Measurements from ENCODE around the gene PCLAF. TPM values are rescaled to one million over a fixed set of nuclear protein-coding genes. Genes with fewer than 3 reads are reported as not detected.

PCLAF gene
- total RNA-seq, 4 donors from 2014 or later = 1.6 TPM; not detected in 3

DNA sequence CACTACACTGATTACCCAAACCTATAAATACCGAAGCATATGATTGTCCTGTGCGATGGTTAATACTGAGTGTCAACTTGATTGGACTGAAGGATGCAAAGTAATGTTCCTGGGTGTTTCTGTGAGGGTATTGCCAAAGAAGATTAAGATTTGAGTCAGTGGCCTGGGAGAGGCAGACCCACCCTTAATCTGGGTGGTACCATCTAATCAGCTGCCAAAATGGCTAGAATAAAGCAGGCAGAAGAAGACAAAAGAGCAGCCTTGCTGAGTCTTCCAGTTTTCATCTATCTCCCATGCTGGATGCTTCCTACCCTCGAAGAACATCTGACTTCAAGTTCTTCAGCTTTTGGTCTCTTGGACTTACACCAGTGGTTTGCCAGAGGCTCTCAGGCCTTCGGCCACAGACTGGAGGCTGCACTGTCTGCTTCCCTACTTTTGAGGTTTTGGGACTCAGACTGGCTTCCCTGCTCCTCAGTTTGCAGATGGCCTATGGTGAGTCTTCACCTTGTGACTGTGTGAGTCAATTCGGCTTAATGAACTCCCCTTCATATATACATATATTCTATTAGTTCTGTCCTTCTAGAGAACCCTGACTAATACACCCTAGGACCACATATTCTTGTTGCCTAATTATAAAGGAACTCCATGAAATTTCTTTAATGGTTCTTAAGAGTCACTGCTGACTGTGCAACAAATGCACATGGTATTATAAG is 56.9 kb downstream of the PCLAF start:
- Histone ChIP-seq H3K4me3 (no peak overlapping the region), H3K27ac (no peak overlapping the region)

GRCh38 chr15:64315216-64315615 is 66.0 kb downstream of the PCLAF start:
- no peak overlapping the region for H3K4me3 ChIP-seq
- H3K36me3 ChIP-seq = no peaks in the 10 kb centered on the region
- WGBS, 2 donors = 42 to 45% methylated on average over 4 of the region's 4 CpGs
- H3K27me3 ChIP-seq = no peaks in the 10 kb centered on the region
- no peak for DNase-seq (ENCODE audit: low spot score in 2 of 2)
- no peak overlapping the region for H3K27ac ChIP-seq
- H3K4me1 ChIP-seq = peaks cover 0 to 9% (median 0%) of the 10 kb centered on the region in 4 donors
- TF ChIP-seq EP300 (IDR thresholded peaks at IDR 0.05) (no peak), POLR2A (IDR thresholded peaks at IDR 0.05) (no peak)
- TF ChIP-seq, protein P1, sequence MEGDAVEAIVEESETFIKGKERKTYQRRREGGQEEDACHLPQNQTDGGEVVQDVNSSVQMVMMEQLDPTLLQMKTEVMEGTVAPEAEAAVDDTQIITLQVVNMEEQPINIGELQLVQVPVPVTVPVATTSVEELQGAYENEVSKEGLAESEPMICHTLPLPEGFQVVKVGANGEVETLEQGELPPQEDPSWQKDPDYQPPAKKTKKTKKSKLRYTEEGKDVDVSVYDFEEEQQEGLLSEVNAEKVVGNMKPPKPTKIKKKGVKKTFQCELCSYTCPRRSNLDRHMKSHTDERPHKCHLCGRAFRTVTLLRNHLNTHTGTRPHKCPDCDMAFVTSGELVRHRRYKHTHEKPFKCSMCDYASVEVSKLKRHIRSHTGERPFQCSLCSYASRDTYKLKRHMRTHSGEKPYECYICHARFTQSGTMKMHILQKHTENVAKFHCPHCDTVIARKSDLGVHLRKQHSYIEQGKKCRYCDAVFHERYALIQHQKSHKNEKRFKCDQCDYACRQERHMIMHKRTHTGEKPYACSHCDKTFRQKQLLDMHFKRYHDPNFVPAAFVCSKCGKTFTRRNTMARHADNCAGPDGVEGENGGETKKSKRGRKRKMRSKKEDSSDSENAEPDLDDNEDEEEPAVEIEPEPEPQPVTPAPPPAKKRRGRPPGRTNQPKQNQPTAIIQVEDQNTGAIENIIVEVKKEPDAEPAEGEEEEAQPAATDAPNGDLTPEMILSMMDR (IDR thresholded peaks at IDR 0.05) = no peak
- no peaks in the 10 kb centered on the region for H3K9me3 ChIP-seq

More for the DNA sequence above, 56.9 kb downstream of the PCLAF start:
- 90 to 94% methylated on average over 5 of the region's 5 CpGs for WGBS, 2 donors
- no peak for TF ChIP-seq EP300 (IDR thresholded peaks at IDR 0.05)
- TF ChIP-seq, protein P1 (IDR thresholded peaks at IDR 0.05) = no peak
- TF ChIP-seq POLR2A (IDR thresholded peaks at IDR 0.05) = no peak
- no peaks in the 10 kb centered on the region for H3K4me1 ChIP-seq
- no peaks in the 10 kb centered on the region for H3K9me3 ChIP-seq
- no peak for DNase-seq (ENCODE audit: low spot score in 2 of 2)
- no peaks in the 10 kb centered on the region for H3K27me3 ChIP-seq
- no peaks in the 10 kb centered on the region for H3K36me3 ChIP-seq

- H3K27ac ChIP-seq = no peak overlapping the region
- no peaks in the 10 kb centered on the region for H3K36me3 ChIP-seq
- TF ChIP-seq, protein P1 (IDR thresholded peaks at IDR 0.05) = no peak
- TF ChIP-seq POLR2A (IDR thresholded peaks at IDR 0.05) (no peak), EP300 (IDR thresholded peaks at IDR 0.05) (no peak)
- H3K4me3 ChIP-seq = no peak overlapping the region
- WGBS, 2 donors = 84 to 85% methylated on average over 3 of the region's 3 CpGs
- no peaks in the 10 kb centered on the region for H3K9me3 ChIP-seq
- peaks cover 0 to 9% (median 0%) of the 10 kb centered on the region in 4 donors for H3K4me1 ChIP-seq
- no peak for DNase-seq (ENCODE audit: low spot score in 2 of 2)
- no peaks in the 10 kb centered on the region for H3K27me3 ChIP-seq
These were observed 66.8 kb downstream of the PCLAF start for GRCh38 chr15:64314456-64314855.

Small RNAs within 50 kb of the gene (small RNA-seq; reads per million reads assigned to genes)
- gene RF00554 = not detected

Other genes starting within 250 kb of the PCLAF start
- gene SNX22, start 229.7 kb downstream of the PCLAF start, total RNA-seq = 10 to 100 TPM in 3 of 4 donors, 1 to 10 TPM in 1; 1.2 to 45.9 (median 28.7) TPM
- gene PPIB, start 218.4 kb downstream of the PCLAF start, total RNA-seq = 100 to 1,000 TPM; 168 to 290 (median 214) TPM
- gene CSNK1G1, start 25.3 kb downstream of the PCLAF start, total RNA-seq = 10 to 100 TPM; 20.5 to 25.8 (median 22.5) TPM
- 10 to 100 TPM; 13.0 to 23.7 (median 18.0) TPM for gene TRIP4, start 6.4 kb upstream of the PCLAF start, total RNA-seq
- 10 to 100 TPM; 22.9 to 38.7 (median 27.1) TPM for gene ZNF609, start 79.1 kb upstream of the PCLAF start, total RNA-seq